ENCODE results near the gene SNAPC4.
"Not testable (repeated sequence)": the region's sequence is repeated elsewhere in the genome, so short reads cannot be mapped to it uniquely, and the experiment has no call there.

SNAPC4 gene

DNA sequence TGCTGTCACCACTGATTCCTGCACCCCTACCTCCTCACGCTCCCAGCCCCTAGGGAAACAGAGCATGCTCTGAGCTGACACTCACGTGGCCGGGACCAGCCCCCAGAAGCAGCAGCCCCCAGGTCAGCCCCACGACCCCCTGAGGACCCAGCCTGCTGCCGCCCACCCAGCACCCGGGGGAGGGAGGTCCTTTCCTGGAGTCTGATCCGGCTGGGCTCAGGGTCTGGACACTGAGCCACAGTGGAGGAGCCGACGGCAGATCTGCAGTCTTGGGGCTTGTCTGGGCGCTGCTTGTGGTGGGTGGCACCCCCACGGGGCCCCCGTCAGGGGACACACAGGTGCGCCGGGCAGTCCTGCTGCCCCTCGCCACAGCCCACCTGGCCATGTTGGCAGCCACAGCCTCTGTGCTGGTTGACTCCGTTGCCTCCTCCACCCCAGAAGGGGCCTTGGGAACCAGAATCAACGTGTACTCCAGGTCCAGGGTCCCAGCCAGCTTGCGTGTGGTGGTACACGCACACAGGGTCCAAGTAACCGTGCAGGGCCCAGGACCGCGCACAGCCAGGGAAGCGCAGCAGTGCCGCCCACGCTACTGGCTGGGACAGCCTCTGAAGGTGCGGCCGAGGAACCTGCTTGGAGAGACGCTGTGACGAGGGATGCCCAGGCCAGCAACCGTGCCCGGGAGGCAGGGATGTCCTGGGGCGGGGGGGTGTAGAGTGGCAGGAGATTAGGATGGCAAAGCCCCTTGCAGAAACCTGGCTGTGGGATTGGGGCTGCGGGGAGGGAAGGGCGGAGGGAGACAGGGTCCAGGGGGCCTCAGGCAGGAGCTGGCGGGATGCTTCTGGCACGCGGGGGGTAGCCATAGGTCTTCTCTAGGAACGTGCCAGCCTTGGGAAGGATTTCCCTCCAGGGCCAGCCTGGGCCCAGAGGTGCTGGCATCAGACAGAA, 39.9 kb downstream of the SNAPC4 start:
- DNase-seq (ENCODE audit: low read depth in 1 of 2, low spot score in 1 of 2): no peak

GRCh38 chr9:136358888-136359287, 41.1 kb downstream of the SNAPC4 start:
- DNase-seq (ENCODE audit: low read depth in 1 of 2, low spot score in 1 of 2): no peak

- DNase-seq (ENCODE audit: low read depth in 1 of 2, low spot score in 1 of 2): no peak
These were observed 42.0 kb downstream of the SNAPC4 start for GRCh38 chr9:136358016-136358415.

- DNase-seq (ENCODE audit: low read depth in 1 of 2, low spot score in 1 of 2): no peak
These were observed 42.7 kb downstream of the SNAPC4 start for GRCh38 chr9:136357202-136357725.

DNA sequence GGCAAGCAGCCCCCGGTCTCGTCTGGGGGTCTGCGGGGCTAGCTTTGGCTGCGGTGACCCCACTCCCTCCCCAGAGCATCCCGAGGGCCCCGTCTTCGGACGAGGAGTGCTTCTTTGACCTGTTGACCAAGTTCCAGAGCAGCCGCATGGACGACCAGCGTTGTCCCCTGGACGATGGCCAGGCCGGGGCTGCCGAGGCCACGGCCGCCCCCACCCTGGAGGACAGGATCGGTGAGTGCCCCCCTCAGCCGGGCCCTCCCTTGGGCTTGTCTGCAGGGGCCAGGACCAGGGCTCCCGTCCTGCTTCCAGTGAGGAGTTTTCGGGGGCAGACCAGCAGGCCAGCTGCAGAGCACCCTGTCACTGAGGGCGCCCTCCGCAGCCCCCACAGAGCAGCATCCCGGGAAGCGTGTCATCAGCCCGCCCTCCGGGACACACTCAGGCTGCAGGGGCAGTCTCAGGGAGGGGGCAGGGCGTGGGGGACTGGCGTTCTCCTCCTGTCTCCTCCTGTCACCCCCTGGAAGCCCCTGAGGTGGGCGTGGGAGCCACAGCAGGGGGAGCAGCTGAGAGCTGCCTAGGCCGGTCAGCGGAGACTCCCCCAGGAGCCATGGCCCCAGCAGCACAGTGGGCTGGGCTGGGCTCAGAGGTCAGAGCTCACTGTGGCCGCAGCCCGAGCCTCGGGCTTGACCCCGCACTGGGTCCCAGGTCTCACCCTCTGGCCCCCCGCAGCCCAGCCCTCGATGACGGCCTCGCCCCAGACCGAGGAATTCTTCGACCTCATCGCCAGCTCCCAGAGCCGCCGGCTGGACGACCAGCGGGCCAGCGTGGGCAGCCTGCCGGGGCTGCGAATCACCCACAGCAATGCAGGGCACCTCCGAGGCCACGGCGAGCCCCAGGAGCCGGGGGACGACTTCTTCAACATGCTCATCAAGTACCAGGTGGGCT, 44.1 kb downstream of the SNAPC4 start:
- DNase-seq (ENCODE audit: low read depth in 1 of 2, low spot score in 1 of 2): no peak

DNA sequence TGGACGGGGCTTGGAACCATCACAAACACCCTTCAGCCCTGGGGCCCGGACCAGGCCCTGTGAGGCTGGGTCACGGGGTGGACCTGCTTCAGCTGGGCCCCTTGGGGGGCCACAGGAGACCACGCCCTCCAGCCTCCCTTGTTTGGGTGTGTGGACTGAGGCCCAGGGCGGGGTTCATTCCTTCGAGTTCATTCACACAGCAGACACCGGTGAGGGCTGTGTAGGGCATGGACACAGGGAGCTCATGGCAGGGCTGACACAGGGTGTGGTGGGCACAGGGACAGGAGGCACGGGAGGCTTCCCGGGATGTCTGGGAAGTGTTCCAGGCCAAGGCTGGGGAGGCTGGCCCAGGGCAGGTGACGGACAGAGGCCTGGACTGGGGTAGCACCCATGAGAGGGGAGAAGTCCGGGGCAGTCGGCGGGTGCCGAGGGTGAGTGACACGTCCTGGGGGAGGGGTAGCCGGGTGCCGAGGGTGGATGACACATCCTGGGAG, 45.3 kb downstream of the SNAPC4 start:
- no peak for DNase-seq (ENCODE audit: low read depth in 1 of 2, low spot score in 1 of 2)

- DNase-seq (ENCODE audit: low read depth in 1 of 2, low spot score in 1 of 2): no peak
These were observed 46.0 kb downstream of the SNAPC4 start for GRCh38 chr9:136353757-136354488.

- DNase-seq (ENCODE audit: low read depth in 1 of 2, low spot score in 1 of 2): no peak
These were observed 46.9 kb downstream of the SNAPC4 start for GRCh38 chr9:136353088-136353487.

DNA sequence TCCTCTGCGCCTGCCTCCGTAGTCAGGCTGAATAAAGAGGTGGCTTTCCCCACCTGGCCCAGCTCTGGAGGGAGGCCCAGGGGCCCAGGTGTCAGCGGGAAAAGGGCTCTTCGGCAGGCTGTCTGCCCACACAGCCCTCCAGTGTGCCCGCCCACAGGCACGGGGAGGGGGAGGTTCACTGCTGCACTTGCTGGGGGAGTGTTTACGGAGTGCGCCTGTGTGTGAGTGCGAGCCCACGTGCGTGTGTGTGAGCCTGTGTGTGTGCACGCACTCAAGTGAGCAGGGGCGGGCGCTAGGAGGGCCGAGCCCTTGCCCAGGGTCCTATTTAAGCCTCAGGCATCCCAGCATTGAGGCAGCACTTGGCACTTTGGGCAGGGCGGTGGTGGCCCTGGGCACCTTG, 47.3 kb downstream of the SNAPC4 start:
- DNase-seq (ENCODE audit: low read depth in 1 of 2, low spot score in 1 of 2): no peak

DNA sequence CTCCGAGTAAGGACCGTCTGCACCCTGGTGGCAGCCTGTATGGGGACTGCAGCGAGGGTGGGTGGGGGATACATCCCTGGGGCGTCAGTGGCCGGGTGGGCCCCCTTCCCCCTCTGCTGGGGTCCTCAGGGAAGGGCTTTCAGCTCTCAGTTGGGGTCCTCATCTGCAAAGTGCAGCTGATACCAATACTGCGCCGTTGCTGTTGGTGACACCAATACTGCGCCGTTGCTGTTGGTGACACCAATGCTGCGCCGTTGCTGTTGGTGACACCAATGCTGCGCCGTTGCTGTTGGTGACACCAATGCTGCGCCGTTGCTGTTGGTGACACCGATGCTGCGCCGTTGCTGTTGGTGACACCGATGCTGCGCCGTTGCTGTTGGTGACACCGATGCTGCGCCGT, 48.1 kb downstream of the SNAPC4 start:
- DNase-seq (ENCODE audit: low read depth in 1 of 2, low spot score in 1 of 2): not testable (repeated sequence)

DNA sequence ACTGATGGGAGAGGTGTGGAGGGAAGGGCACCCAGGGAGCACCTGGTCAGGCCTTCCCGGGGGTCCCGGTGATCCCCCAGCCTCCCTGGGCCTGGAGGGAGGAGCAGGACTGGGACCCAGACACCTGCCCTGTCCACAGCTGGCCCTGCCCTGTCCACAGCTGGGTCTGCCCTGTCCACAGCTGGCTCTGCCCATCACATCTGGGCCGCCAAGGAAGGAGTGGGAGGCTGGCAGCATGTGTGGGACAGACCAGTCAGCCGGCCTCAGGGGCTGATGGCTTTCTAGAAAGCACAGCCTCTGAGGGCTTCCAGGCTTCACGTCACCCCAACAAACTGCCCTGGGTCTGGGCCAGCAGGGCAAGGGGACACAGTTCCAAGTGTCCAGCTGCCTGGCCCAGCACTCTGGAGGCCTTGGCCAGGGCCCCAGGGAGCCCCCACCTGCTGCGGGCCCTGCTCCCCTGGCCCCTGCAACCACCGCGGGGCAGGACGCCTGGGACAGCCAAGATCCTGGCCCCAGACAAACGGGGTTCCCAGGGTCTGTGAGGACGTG, 48.6 kb downstream of the SNAPC4 start:
- no peak for DNase-seq (ENCODE audit: low read depth in 1 of 2, low spot score in 1 of 2)
